PFSK-1 (cell line): ENCODE measurements around the gene GPSM1.

ENCODE experiments used
- FOXP2 ChIP-seq: optimal IDR thresholded peaks from 2 replicates; pipeline ENCODE3; 2011; ENCODE audit warnings: borderline replicate concordance, control low read depth, inconsistent platforms; ENCODE audit not compliant: insufficient read depth; ENCODE audit errors: extremely low read length, extremely low read depth
- POLR2AphosphoS5 ChIP-seq: IDR thresholded peaks from 2 replicates; pipeline ENCODE4 v1.6.1; 2012; ENCODE audit warnings: low read depth, mild to moderate bottlenecking, control low read depth, low read length, moderate library complexity
- SIN3A ChIP-seq: IDR thresholded peaks from 2 replicates; pipeline ENCODE4 v1.6.1; 2012; ENCODE audit warnings: mild to moderate bottlenecking, low read length, moderate library complexity, borderline replicate concordance; ENCODE audit not compliant: insufficient read depth
- TAF1 ChIP-seq: IDR thresholded peaks from 2 replicates; pipeline ENCODE4 v1.6.1; 2012; ENCODE audit warnings: low read length, control low read depth, borderline replicate concordance; ENCODE audit not compliant: insufficient read depth
- TF ChIP-seq, protein P1 (sequence below), 2 experiments: IDR thresholded peaks; 2 replicates each; pipeline versions ENCODE4 v1.6.1 to v1.8.0; 2011 to 2012; ENCODE audit warnings: low read depth in 2 of 2, low read length in 2 of 2, control low read depth in 1 of 2, inconsistent platforms in 1 of 2, mild to moderate bottlenecking in 1 of 2, moderate library complexity in 1 of 2; ENCODE audit not compliant: insufficient read depth in 1 of 2

The GPSM1 gene

DNA sequence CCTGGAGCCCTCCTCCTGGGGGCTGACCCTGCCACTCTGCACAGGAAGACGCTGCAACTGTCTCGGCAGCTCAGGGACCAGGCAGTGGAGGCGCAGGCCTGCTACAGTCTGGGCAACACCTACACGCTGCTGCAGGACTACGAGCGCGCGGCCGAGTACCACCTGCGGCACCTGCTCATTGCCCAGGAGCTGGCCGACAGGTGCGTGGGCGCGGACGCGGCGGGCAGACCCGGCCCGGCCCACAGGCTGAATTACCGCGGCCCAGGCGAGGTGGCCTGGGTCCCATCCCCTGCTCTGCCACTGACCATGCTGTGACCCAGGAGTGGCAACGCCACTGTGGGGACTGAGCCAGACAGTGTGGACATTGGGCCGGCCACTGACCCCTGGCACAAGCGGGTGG lies 11.2 kb downstream of the GPSM1 start:
- TF ChIP-seq TAF1 (no peak), SIN3A (no peak)
- TF ChIP-seq, protein P1, sequence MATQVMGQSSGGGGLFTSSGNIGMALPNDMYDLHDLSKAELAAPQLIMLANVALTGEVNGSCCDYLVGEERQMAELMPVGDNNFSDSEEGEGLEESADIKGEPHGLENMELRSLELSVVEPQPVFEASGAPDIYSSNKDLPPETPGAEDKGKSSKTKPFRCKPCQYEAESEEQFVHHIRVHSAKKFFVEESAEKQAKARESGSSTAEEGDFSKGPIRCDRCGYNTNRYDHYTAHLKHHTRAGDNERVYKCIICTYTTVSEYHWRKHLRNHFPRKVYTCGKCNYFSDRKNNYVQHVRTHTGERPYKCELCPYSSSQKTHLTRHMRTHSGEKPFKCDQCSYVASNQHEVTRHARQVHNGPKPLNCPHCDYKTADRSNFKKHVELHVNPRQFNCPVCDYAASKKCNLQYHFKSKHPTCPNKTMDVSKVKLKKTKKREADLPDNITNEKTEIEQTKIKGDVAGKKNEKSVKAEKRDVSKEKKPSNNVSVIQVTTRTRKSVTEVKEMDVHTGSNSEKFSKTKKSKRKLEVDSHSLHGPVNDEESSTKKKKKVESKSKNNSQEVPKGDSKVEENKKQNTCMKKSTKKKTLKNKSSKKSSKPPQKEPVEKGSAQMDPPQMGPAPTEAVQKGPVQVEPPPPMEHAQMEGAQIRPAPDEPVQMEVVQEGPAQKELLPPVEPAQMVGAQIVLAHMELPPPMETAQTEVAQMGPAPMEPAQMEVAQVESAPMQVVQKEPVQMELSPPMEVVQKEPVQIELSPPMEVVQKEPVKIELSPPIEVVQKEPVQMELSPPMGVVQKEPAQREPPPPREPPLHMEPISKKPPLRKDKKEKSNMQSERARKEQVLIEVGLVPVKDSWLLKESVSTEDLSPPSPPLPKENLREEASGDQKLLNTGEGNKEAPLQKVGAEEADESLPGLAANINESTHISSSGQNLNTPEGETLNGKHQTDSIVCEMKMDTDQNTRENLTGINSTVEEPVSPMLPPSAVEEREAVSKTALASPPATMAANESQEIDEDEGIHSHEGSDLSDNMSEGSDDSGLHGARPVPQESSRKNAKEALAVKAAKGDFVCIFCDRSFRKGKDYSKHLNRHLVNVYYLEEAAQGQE (IDR thresholded peaks at IDR 0.05; ENCODE audit: insufficient read depth in 1 of 2, low read depth in 2 of 2, low read length in 2 of 2) = no peak

DNA sequence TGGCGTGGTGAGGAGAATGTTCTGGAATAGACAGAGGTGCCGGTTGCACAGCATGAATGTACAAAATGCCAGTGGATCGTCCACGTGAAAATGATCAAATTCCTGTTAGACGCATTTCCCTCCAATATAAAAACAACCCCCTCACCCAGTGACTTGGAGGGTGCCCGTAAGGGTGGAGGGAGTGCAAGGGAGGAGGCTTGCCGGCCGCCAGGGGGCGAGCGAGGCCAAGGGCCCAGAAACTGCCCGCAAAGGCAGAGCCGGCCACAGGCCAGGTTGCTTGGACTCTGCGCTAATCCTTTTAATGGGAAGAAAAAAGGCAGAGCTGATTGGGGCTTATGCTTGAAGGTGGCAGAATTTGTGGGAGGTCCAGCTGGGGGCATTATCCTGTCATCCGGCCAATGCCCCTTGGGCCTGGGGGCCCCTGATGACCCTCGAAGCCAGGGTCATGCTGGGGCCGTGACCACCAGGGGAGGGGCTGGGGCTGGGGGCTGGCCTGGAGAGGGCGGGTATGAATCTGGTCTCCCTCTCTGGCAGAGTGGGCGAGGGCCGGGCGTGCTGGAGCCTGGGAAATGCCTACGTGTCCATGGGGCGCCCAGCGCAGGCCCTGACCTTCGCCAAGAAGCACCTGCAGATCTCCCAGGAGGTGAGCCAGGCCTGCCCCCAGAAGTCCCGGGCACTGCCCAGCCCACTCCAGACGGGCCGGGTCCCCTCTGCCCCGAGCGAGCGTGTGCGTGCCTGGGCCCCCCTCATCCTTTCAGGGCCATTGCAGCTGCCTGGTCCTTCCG lies 12.0 kb downstream of the GPSM1 start:
- TF ChIP-seq POLR2AphosphoS5 = no peak
- no peak for TF ChIP-seq SIN3A
- TF ChIP-seq TAF1 = no peak
- TF ChIP-seq, protein P1 (IDR thresholded peaks at IDR 0.05; ENCODE audit: insufficient read depth in 1 of 2, low read depth in 2 of 2, low read length in 2 of 2) = no peak
- no peak for TF ChIP-seq FOXP2

DNA sequence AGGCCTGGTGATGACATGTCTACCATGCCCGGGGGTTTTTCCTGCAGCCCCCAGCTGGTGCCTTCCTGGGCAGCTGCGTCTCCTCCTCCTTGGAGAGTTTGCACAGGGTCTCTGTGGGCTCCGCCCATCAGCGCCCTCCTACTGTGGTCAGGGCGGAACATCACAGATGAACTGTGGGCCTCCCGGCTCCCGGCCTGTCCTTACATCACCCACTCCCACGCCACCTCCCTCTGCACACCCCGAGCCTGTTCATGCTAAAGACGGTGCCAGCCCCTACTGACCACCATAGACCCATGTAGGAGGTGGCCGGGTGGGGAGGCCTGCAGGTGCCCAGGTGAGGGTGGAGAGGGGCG lies 12.6 kb downstream of the GPSM1 start:
- no peak for TF ChIP-seq SIN3A
- no peak for TF ChIP-seq FOXP2
- TF ChIP-seq POLR2AphosphoS5 = no peak
- TF ChIP-seq, protein P1 (IDR thresholded peaks at IDR 0.05; ENCODE audit: insufficient read depth in 1 of 2, low read depth in 2 of 2, low read length in 2 of 2) = no peak
- TF ChIP-seq TAF1 = no peak

DNA sequence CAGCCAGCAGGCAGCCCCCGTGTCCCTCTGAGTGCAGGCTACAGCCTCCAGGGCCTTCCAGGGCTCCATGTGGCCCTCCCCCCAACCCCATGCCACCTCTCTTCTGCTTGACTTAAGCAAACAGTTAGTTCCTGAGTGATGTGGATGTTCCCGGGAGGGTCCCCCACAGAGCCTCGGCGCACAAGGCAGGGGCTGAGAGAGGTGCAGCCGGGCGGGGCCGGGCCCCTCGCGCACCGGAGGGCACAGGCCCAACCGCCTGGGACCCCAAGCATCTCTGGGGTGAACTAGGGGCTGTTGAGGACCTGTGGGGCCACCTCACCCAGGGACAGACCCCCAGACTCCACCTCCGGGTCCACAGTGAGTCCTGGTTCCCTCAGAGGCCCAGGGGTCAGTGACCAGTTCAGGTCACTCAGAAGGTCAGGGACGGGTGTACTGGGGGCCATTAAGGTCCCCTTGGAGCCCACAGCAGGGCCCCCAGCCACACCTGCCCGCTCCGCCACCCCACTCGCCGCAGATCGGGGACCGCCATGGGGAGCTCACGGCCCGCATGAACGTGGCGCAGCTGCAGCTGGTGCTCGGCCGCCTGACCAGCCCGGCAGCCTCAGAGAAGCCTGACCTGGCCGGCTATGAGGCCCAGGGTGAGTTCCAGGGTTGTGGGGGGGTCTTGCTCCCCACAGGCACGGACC lies 13.2 kb downstream of the GPSM1 start:
- TF ChIP-seq FOXP2 = no peak
- TF ChIP-seq SIN3A = no peak
- TF ChIP-seq POLR2AphosphoS5 = no peak
- TF ChIP-seq, protein P1 (IDR thresholded peaks at IDR 0.05; ENCODE audit: insufficient read depth in 1 of 2, low read depth in 2 of 2, low read length in 2 of 2) = no peak
- TF ChIP-seq TAF1 = no peak
